Measurements from ENCODE around the gene E2F4.

The E2F4 gene

GRCh38 chr16:67195676-67196075 lies 3.7 kb downstream of the E2F4 start:
- no peak for DNase-seq

- DNase-seq: no peak
Observed at GRCh38 chr16:67196881-67197280, 4.9 kb downstream of the E2F4 start.

GRCh38 chr16:67197704-67198103 lies 5.7 kb downstream of the E2F4 start:
- DNase-seq: no peak

GRCh38 chr16:67198238-67198734 lies 6.3 kb downstream of the E2F4 start:
- no peak for DNase-seq

- no peak for DNase-seq
Observed at GRCh38 chr16:67199011-67199807, 7.3 kb downstream of the E2F4 start, which contains the start of gene ELMO3. ELMO3 (plus strand) TSS chr16:67199131; CDS start chr16:67199327, 196 bp downstream.

- no peak for DNase-seq
Observed at GRCh38 chr16:67199808-67200198, 7.8 kb downstream of the E2F4 start.

GRCh38 chr16:67200491-67200890 lies 8.5 kb downstream of the E2F4 start:
- DNase-seq: no peak

- no peak for DNase-seq
Observed at GRCh38 chr16:67201411-67202345, 9.7 kb downstream of the E2F4 start.

GRCh38 chr16:67202426-67202825 lies 10.5 kb downstream of the E2F4 start:
- no peak for DNase-seq

GRCh38 chr16:67202956-67203493 lies 11.1 kb downstream of the E2F4 start:
- DNase-seq: no peak

GRCh38 chr16:67204076-67204475 lies 12.1 kb downstream of the E2F4 start:
- DNase-seq: no peak

GRCh38 chr16:67206129-67206837 lies 14.3 kb downstream of the E2F4 start:
- no peak for DNase-seq

- DNase-seq: no peak
Observed at GRCh38 chr16:67206838-67207248, 14.9 kb downstream of the E2F4 start.

- DNase-seq: no peak
Observed at GRCh38 chr16:67207249-67208091, 15.5 kb downstream of the E2F4 start.

GRCh38 chr16:67208154-67208896 lies 16.4 kb downstream of the E2F4 start:
- no peak for DNase-seq

GRCh38 chr16:67209565-67209964 lies 17.6 kb downstream of the E2F4 start:
- DNase-seq: no peak

- DNase-seq: no peak
Observed at GRCh38 chr16:67210069-67210937, 18.3 kb downstream of the E2F4 start.

- no peak for DNase-seq
Observed at GRCh38 chr16:67211674-67212073, 19.7 kb downstream of the E2F4 start.

- DNase-seq: no peak
Observed at GRCh38 chr16:67212766-67213165, 20.8 kb downstream of the E2F4 start.
